Posterior cingulate gyrus (tissue), 11 donors: ENCODE data around the gene CDKN2AIP.
A peak's percentile ranks its signal among the peaks of the same experiment; 100 is the strongest.
"Not testable (repeated sequence)": the region's sequence is repeated elsewhere in the genome, so short reads cannot be mapped to it uniquely, and the experiment has no call there.

Experiments used
- DNase-seq, 10 donors: peaks; one replicate each; pipeline versions ENCODE4 v3.0.0 to v3.0.0-alpha.2; 2020 to 2021; ENCODE audit warnings: mixed read lengths in 3 of 10
- intact Hi-C: fragments of 100-400 bp; cut with DNase I; formaldehyde crosslinking; loops from one replicate; pipeline ENCODE4 v1.15.1; 2023

The CDKN2AIP gene

DNA sequence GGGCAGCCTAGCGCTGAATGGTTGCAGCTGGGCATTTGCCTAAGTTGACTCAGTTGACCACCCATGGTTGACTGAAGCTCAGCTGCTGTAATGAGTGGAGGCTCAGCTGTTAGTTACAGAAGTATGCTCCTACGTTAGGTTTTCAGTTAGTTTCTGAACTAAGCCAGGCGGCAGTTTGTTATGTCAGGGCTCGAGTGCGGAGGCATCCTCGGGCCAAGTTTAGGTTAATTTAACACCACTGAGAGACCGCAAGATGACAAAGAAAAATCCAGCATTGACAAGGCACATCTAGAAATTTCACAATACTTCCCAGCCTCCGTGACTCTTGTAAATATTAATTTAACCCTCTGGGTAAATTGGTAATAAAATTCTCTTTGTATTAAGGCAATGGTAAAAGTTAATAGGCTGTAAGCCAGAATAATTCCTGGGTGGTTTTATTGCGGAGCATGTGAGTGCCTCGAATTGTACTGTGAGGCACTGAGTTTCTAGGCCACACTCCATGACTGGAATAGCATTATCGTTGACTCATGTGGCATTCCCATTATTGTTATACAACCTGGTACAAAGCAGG, 33.1 kb upstream of the CDKN2AIP start:
- DNase-seq: peak in 1 of 10 donors; percentile 45
- intact Hi-C loops: no loop called here

DNA sequence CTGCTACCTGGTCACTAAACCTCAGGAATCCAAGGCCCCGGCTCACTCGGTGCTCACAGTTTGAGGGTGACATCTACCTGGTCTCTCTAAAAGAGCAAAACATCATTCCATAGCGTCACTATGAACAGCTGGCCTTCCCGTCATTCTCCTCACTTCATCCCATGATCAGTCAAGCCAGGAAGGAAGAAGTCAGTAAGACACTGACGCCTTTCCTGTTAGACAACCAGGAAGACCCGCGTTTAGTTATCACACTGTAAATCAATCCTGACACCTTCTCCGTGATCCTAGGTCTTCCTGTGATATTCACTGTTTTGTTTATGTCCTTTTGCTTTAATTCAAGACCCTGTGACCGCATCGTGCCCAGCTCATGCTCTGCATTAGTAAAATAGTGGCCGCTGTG, 31.6 kb upstream of the CDKN2AIP start:
- DNase-seq: no peak
- intact Hi-C loops: no loop called here

DNA sequence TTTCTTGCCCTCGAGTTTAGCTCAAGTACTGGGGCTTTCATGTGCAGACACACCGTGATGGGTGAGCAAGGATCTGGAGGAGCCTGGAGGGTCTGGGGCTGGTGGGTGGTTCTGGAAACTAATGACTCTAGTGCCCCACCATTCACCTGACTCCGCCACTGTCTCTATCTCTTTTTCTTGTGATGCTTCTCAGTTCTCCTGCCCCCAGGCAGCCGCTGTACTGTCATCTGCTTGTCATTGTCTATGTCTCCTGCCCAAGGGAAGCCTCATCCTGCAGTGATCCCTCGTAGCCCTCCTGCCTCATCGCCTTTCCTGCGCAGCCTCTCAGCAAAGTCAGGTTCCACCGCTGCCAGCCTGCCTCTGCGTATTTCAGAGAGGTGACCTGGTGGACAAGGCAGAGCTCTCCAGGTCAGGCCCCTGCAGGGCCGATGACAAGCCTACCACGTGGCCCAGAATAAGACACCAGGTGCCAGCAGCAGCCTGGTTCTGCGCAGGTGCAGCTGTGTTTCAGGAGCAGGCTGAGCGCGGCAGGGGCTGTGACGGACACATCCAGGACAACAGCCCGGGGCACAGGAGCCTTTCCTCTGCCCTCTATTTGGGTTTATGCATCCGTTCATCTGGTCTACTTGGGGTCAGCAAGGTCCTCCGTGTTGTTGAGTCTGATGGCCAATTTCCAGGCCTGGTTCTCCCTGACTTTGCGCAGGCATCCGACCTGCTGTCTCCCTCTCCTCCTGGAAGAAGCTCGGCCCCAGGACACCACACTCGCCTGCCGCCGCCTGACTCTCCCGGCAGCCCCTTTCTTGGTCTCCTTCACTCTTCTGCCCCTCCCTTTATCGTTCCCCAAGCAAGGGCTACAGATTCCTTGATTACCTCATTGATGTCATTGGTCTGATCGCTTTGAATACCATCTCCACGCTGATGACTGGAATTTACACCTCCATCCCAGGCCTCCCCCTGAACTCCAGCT, 30.9 kb upstream of the CDKN2AIP start:
- DNase-seq: peak in 1 of 10 donors; percentile 70
- intact Hi-C loops: no loop called here

DNA sequence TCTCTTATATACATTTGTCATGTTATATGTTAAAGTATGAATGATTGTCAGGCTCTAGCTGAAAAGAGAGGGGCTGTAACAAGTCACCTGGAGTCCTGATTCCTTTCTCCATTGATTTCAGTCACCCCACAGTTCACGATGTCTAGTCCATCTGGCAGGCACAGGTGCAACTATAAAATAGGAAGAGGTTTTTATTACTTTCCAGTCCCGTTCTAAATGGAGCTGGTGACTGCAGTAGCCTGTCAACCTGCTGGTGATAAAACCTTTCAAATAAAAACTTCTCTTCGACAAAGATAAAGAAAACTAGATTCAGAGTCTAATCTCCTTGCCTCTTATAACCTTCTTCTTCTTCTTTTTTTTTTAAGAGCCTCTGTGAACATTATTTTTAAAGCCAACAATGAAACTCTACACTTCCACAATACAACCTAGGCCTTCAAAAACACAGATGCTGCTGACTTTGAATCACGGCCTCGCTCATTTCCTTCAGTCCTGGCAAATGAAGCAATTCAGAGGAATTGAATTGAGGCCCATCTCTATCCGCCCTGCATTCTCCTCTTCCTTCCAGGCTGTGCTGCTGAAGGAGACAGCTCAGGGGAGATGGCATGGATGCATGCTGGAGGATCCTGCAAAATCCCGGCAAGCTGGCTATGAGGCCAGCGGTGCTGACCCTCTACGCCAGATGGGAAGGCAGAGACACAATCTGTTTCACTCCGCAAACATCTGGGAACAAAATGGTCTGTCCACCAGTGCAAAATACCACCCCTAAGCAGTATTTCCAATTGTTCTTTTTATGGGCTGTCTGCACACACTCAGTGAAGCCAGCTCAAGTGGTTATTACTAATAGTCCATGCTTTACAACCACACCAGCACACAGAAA, 27.3 kb upstream of the CDKN2AIP start:
- intact Hi-C loops: no loop called here
- DNase-seq: no peak

DNA sequence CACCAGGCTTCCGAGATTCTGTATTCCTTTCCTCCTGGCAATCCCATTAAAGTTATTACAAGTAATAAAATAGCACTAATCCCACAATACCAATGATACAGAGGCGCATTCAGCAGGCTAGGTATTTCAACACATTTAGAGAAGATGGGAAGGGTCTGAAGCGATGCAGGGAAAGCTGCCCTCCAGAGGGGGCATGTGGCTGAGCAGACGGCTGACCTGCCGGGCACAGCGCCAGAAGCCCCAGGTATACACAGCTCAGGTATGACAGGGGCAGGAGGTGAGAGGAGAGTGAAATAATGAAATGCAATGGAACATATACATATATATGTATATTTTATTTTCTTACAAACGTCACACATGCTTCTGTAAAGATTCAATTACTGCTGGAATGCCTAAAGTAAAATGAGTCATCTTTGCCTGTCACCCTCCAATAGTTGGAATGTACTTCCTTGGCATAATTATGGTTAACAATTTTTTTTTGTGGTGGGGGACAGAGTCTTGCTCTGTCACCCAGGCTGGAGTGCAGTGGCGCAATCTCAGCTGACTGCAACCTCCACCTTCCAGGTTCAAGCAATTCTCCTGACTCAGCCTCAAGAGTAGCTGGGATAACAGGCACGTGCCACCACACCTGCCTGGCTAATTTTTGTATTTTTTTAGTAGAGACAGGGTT, 21.3 kb upstream of the CDKN2AIP start:
- DNase-seq: peak in 1 of 10 donors; percentile 64
- intact Hi-C loops: no loop called here

DNA sequence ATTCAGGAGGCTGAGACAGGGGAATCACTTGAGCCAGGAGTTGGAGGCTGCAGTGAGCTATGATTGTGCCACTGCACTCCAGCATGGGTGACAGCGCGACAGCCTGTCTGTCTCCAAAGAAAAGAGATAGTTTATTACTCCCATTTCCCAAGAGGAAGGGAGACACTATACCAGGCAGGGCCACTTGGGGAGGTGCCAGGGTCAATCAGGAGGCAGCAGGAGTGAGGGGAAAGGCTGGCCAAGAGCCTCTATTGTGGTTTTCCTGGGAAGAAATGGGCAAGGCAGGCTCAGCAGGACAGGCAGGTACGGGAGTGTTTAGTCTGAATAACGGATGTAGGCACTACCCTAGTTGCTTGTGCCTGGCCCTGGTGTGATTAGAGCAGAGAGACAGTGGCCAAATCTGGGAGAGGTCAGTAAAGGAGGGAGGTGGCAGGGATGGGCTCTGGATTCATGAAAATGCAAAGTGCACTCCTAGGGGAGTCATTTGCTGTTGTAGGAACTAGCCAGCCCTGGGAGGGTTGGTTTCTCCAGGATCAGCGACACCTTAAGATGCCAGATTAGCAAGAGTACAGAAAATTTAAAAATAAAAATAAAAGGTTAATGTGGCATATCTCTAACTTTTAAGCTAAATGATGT, 20.2 kb upstream of the CDKN2AIP start:
- intact Hi-C loops: no loop called here
- no peak for DNase-seq

DNA sequence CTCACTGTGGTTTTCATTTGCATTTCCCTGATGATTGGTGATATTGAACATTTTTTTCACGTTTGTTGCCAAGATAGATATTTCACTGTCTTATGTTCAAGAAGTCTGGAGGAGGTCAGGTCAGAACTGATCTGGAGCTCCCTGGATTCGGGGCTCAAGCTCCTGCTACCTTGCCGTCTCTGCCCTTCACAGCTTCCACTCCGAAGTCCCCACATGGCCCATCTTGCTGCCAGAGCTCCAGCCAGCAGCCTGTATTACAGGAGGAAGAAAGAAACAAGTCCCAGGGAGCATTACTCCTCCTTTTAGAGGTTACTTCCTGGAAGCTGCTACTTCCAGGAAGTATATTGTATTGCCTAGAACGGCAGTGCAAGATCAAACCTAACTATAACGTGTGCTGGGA, 17.9 kb upstream of the CDKN2AIP start:
- intact Hi-C loops: no loop called here
- DNase-seq: no peak

DNA sequence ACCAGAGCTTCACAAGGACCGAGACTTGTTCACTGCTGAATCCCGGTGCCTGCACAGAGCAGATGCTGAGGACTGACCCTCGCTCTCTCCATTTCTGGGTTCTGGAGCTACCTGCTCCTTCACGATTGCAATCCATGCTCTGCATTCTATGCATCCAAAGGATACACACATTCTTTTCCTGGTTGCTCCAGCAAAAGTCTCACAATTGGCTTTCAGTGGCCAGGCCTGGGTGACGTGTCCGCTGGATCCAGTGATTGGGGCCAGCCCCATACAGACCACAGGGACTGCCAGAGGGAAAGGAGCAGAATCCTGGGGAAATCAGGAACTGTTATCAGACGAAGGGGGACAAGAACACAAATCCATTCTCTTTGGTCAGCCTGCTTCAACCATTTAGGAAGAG, 14.9 kb upstream of the CDKN2AIP start:
- DNase-seq: peak in 1 of 10 donors; percentile 59
- intact Hi-C loops: no loop called here

DNA sequence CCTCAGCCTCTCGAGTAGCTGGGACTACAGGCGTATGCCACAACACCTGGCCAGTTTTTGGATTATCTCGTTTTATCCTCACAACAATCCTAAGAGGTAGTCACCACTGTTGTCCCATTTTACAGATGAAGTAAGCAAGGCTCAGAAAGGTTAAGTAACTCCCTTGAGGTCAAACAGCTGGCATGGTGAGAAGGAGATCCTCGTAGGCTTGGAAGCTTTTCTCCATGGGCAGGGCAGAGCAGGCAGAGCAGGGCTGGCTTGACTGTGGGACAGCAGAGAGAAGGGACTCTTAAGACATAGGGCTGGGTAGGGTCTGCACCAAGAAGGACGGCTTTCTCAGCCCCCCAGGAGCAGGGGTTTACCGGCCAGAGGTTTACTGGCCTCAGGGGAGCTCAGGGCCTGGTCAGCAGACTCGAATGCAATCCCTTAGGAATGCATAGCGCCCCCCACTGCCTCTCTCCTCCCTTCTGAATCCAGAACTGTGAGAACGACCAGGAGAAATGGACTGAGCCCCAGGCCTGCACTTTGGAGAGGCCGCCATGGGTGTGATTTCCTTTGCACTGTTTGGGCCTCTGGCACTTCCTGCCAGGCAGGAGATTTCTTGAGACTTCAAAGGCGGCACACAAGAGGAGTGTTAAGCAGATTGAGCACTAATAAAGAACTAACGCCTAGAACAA, 14.0 kb upstream of the CDKN2AIP start:
- intact Hi-C loops: no loop called here
- peak in 1 of 10 donors; percentile 51 for DNase-seq

DNA sequence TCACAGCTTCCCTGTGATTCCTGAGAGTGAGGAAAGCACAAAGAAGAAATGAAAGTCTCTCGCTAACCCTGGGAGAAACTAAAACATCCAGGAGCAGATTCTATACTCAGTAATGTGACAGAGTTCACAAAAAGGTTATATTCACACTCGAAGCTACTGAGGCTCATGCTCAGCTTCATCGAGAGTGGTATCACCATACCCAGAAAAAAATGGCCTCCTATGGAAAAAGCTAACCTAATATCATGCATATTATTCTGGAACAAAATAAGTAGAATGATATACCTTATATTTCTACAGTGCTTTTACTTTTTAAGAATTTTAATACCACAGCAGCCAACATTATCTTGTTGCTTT, 13.5 kb upstream of the CDKN2AIP start:
- intact Hi-C loops: no loop called here
- DNase-seq: no peak

DNA sequence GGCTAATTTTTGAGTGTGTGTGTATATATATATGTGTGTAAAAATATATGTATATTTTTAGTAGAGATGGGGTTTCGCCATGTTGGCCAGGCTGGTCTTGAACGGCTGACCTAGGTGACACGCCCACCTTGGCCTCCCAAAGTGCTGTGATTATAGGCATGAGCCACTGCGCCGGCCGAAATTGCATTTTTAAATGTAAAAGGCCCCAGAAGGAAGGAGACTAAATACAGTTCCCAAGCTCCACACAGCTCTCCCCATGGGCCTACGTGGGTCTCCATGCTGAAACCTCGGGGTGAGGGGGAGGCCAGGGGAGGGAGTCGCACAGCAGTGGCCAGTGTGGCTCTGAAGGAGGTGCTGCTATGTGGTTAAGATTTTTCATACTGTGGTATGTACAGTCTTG, 12.8 kb upstream of the CDKN2AIP start:
- intact Hi-C loops: no loop called here

DNA sequence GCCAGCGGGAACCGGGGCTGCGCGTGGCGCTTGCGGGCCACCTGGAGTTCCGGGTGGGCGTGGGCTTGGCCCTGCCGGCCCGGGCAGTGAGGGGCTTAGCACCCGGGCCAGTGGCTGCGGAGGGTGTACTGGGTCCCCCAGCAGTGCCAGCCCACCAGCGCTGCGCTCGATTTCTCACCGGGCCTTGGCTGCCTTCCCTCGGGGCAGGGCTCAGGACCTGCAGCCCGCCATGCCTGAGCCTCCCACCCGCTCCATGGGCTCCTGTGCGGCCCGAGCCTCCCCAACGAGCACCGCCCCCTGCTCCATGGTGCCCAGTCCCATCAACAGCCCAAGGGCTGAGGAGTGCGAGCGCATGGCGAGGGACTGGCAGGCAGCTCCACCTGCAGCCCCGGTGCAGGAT, 11.3 kb upstream of the CDKN2AIP start:
- intact Hi-C loops, DNase-seq: not testable (repeated sequence)

More for the DNA sequence above, 12.8 kb upstream of the CDKN2AIP start:
- DNase-seq: no peak

DNA sequence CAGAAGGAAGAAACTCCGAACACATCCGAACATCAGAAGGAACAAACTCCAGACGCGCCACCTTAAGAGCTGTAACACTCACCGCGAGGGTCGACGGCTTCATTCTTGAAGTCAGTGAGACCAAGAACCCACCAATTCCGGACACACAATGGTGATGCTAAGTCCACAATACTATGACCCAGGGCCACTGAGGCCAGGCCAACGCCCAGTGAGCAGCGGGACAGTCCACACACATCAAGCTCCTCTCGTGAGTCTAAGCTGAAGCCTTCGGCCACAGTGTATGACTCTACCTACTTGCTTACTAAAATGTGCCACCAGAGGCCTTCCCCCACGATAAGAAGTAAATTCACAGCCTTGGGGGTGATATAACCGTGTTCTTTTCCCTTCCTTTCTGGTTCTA, 10.2 kb upstream of the CDKN2AIP start:
- intact Hi-C loops: no loop called here
- DNase-seq: peak in 1 of 10 donors; percentile 62

DNA sequence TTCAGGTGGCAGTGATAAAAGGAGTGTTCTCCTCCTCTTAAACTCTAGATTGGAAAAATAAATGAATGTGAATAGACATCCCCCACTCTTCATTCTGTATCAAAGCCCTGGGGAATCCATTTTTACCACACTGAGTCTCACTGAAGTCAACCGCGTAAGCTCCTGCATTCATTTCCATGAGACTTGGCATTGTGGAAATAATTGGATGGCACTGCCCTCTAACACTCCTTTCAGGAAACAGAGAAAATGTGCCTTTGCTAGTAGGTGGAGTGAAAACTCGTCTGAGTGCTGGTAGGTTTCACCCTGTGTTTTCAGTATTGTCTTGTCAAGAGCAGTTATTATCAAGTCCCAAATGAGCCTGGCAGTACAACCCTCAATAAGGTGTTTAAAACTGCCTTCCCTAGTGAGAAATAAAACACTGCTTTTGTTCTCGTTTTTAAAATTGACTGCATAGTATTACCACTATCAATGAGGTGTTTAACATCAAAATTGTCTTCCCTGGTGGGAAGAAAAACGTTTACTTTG, 9.7 kb upstream of the CDKN2AIP start:
- intact Hi-C loops: no loop called here

DNA sequence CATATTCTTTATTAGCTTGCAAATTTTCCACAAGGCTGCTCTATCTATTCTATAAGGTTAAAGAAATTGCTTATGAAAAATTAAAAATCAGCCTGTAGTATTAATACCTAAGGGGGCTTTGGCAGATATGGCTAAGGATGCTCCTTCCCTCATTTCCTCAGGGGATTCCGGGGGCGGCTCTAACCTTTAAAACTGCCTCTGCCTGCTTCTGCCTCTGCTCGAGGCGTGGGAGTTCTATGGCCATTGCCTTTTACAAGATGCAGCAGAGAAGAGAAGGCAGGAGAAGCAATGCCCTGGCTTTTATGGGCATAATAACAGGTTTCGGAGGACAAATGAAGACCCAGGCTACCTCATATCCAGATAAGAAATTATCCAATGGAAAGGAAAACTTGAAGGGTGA, 8.6 kb upstream of the CDKN2AIP start:
- intact Hi-C loops: no loop called here
- DNase-seq: no peak

More for the DNA sequence above, 9.7 kb upstream of the CDKN2AIP start:
- DNase-seq: no peak

DNA sequence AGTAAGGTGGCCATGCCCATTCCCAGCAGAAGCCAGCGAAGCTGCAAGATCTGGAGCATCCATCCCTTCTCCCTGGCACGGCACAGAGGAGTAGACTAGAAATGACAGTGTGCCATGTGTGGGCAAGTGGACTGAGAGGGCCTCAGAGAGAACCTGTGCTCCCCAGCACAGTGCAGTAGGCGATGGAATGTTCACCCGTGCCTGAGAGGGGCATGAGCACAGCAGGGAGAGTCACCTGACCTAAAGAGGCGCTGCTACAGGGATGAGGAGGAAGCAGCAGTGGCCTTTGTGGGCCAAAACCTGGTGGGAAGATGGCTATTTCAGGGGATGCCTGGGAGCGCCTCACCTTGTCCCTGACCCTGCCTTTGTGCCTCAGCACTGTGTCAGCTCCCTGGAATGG, 8.0 kb upstream of the CDKN2AIP start:
- no peak for DNase-seq

DNA sequence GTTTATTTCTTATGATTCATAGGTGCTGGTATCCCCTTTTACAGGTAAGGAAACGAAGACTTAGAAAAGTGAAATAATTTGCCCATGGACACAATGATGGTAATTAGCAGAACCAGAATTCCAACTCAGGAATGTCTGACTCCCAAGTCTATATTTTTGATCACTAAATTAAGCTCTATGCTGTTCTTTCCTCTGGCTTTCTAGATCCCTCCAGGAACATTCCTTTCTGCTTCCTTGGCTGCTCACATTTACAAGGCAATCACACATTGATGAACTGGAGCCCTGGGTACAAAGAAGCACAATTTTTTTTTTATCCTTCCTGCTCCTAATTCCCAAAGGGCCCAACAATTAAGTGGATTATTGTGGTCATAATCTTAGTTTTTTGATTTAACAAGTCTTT, 7.0 kb upstream of the CDKN2AIP start:
- intact Hi-C loops: no loop called here
- no peak for DNase-seq

More for the DNA sequence above, 8.0 kb upstream of the CDKN2AIP start:
- intact Hi-C loops: no loop called here

DNA sequence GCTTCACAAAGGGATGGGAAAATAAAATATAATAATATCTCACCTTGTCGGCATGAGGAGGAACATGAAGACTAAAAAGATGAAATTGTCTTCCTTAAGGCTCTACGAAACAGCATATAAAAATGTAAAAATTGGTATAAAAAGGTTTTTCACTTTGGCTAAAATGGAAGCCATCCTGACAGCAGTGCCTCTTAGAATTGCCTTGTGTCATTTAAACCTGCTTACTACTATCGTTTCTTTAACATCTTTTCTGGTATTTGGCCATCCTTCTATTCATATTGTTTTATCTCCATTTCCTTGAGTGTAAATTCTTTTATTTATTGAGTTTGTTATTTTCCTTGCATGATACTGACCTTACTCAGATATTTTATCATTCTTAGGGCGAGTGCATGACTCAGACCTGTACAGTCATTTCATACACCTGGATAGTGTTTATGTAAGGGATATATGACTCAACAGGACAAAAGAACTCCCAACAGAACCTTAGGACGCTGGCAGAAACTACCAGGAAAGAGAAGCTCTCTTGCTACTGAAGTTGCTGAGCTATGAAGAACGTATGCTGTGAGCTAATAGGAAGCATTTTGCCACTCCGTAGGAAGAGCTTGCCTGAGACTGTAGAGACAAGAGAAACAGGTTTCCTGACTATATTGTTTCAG, 5.8 kb upstream of the CDKN2AIP start:
- intact Hi-C loops: no loop called here
- no peak for DNase-seq

DNA sequence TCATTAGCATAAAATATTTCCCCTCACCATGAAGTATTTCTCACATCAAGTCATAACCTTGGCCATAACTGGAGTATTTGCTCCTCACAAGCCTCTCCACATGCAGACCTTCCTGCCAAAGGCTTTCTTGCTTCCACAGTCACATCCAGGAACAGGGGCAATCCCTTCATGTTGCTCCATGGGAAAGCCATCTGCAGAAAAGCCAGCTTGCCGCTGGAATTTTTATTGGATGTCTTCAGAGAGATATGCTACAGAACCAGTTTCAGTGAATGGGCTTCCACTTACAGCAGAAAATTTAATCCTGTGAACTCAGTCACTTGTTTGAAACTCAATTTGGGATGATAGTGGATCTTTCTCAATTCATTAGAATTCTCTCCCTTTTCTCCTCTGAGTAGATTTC, 3.2 kb upstream of the CDKN2AIP start:
- DNase-seq: no peak
- intact Hi-C loops: no loop called here
